ENCODE results near the gene PTGFRN. TPM values are rescaled to one million over a fixed set of nuclear protein-coding genes. Genes with fewer than 3 reads are reported as not detected.

The PTGFRN gene
- total and polyA plus RNA-seq, 2 experiments from 2014 or later: 16.6 to 31.0 TPM

DNA sequence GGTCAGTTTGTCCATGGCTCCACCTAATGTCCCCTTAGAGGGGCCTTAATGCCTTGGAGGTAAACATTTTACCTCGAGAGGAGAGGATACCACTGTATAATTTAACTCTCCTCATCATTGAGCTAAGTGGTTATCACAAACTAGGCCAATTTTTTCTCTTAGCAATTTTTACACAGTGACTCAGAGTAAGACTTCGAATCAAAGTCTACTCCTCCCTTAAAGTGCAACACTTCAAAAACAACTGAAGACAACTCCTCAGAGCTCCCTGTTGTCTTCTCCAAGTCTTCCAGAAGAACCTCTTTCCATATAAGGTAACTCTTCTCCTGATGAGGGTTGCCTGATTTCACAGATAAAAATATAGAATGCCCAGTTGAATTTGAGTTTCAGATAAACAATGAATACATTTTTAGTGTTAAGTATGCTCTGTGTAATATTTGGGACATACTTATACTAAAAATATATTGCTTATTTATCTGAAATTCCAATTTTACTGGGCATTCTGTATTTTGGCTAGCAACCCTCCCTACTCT lies 4.9 kb upstream of the PTGFRN start:
- Histone ChIP-seq H3K27ac (no peak overlapping the region), H3K9me2 (replicated peaks; ENCODE audit: insufficient read depth) (no peaks in the 10 kb centered on the region), H3K4me1 (ENCODE audit: insufficient read depth) (peaks cover 15% of the 10 kb centered on the region), H3K27me3 (no peaks in the 10 kb centered on the region), H3K4me3 (no peak overlapping the region), H3K79me2 (no peaks in the 10 kb centered on the region), H3K9me3 (ENCODE audit: low read depth) (no peaks in the 10 kb centered on the region), H4K20me1 (ENCODE audit: insufficient read depth, poor library complexity, severe bottlenecking) (no peaks in the 10 kb centered on the region), H2AFZ (no peak overlapping the region), H3K4me2 (no peak overlapping the region), H3K36me3 (replicated peaks; ENCODE audit: insufficient read depth, low read depth) (no peaks in the 10 kb centered on the region)
- no peak for DNase-seq (ENCODE audit: low spot score)
- TF ChIP-seq EZH2 (IDR thresholded peaks at IDR 0.05; ENCODE audit: borderline replicate concordance) (no peak), CTCF (IDR thresholded peaks at IDR 0.05; ENCODE audit: poor library complexity) (no peak), EZH2phosphoT487 (IDR thresholded peaks at IDR 0.05; ENCODE audit: low read depth, severe bottlenecking, unreplicated experiment) (no peak)
- WGBS (ENCODE audit: low lambda C conversion rate, missing lambda C conversion rate): 68% methylated on average over 2 of the region's 2 CpGs

GRCh38 chr1:116906812-116907211 lies 2.9 kb upstream of the PTGFRN start:
- H3K27me3 ChIP-seq: no peaks in the 10 kb centered on the region
- H4K20me1 ChIP-seq (ENCODE audit: insufficient read depth, poor library complexity, severe bottlenecking): no peaks in the 10 kb centered on the region
- no peak overlapping the region for H3K27ac ChIP-seq
- peaks cover 17% of the 10 kb centered on the region for H3K4me1 ChIP-seq (ENCODE audit: insufficient read depth)
- TF ChIP-seq EZH2 (IDR thresholded peaks at IDR 0.05; ENCODE audit: borderline replicate concordance) (no peak), CTCF (IDR thresholded peaks at IDR 0.05; ENCODE audit: poor library complexity) (no peak), EZH2phosphoT487 (IDR thresholded peaks at IDR 0.05; ENCODE audit: low read depth, severe bottlenecking, unreplicated experiment) (no peak)
- DNase-seq (ENCODE audit: low spot score): no peak
- H3K4me3 ChIP-seq: no peak overlapping the region
- WGBS (ENCODE audit: low lambda C conversion rate, missing lambda C conversion rate): 62% methylated on average over 3 of the region's 3 CpGs
- H3K36me3 ChIP-seq (replicated peaks; ENCODE audit: insufficient read depth, low read depth): no peaks in the 10 kb centered on the region
- no peak overlapping the region for H2AFZ ChIP-seq
- H3K9me3 ChIP-seq (ENCODE audit: low read depth): no peaks in the 10 kb centered on the region
- H3K79me2 ChIP-seq: peaks cover 12% of the 10 kb centered on the region
- H3K9me2 ChIP-seq (replicated peaks; ENCODE audit: insufficient read depth): no peaks in the 10 kb centered on the region
- no peak overlapping the region for H3K4me2 ChIP-seq

GRCh38 chr1:116907351-116907750 lies 2.4 kb upstream of the PTGFRN start:
- Histone ChIP-seq H3K9me2 (replicated peaks; ENCODE audit: insufficient read depth) (no peaks in the 10 kb centered on the region), H3K9me3 (ENCODE audit: low read depth) (no peaks in the 10 kb centered on the region), H3K4me1 (ENCODE audit: insufficient read depth) (peaks cover 11% of the 10 kb centered on the region), H4K20me1 (ENCODE audit: insufficient read depth, poor library complexity, severe bottlenecking) (no peaks in the 10 kb centered on the region), H3K79me2 (peaks cover 17% of the 10 kb centered on the region), H3K27me3 (no peaks in the 10 kb centered on the region), H3K36me3 (replicated peaks; ENCODE audit: insufficient read depth, low read depth) (no peaks in the 10 kb centered on the region), H3K4me3 (no peak overlapping the region), H2AFZ (no peak overlapping the region), H3K4me2 (no peak overlapping the region), H3K27ac (no peak overlapping the region)
- 98% methylated on average over 3 of the region's 3 CpGs for WGBS (ENCODE audit: low lambda C conversion rate, missing lambda C conversion rate)
- TF ChIP-seq EZH2 (IDR thresholded peaks at IDR 0.05; ENCODE audit: borderline replicate concordance) (no peak), CTCF (IDR thresholded peaks at IDR 0.05; ENCODE audit: poor library complexity) (no peak), EZH2phosphoT487 (IDR thresholded peaks at IDR 0.05; ENCODE audit: low read depth, severe bottlenecking, unreplicated experiment) (no peak)
- no peak for DNase-seq (ENCODE audit: low spot score)

Measured in hepatocyte (in vitro differentiated cells).